H9 (cell line): Measurements from ENCODE around the gene TUBG1. TPM values are rescaled to one million over a fixed set of nuclear protein-coding genes. Genes with fewer than 3 reads are reported as not detected.

Experiments
- DNase-seq: peaks from one replicate; pipeline ENCODE4 v3.0.0-alpha.2; 2017
- H2AFZ ChIP-seq: one replicate; pipeline ENCODE4 v1.6.1; 2013; ENCODE audit warnings: mild to moderate bottlenecking, low read length, control low read depth, moderate library complexity
- H2AK5ac ChIP-seq: 2 replicates; pipeline ENCODE4 v1.6.1; 2013; ENCODE audit warnings: low read length, control low read depth, mixed read lengths; ENCODE audit not compliant: insufficient read length
- H2BK120ac ChIP-seq: one replicate; pipeline ENCODE4 v1.6.1; 2013; ENCODE audit warnings: low read depth, mild to moderate bottlenecking, low read length, control low read depth, inconsistent platforms; ENCODE audit not compliant: poor library complexity, severe bottlenecking
- H2BK12ac ChIP-seq: 2 replicates; pipeline ENCODE4 v1.6.1; 2013; ENCODE audit warnings: low read length, control low read depth, mixed read lengths, low read depth; ENCODE audit not compliant: insufficient read length
- H2BK15ac ChIP-seq: 2 replicates; pipeline ENCODE4 v1.6.1; 2013; ENCODE audit warnings: low read depth, low read length, control low read depth
- H2BK20ac ChIP-seq: one replicate; pipeline ENCODE4 v1.6.1; 2013; ENCODE audit warnings: low read depth, mild to moderate bottlenecking, low read length, control low read depth, inconsistent platforms; ENCODE audit not compliant: poor library complexity, severe bottlenecking
- H2BK5ac ChIP-seq: 2 replicates; pipeline ENCODE4 v1.6.1; 2013; ENCODE audit warnings: low read length, control low read depth, mixed read lengths; ENCODE audit not compliant: insufficient read length
- H3K14ac ChIP-seq: 2 replicates; pipeline ENCODE4 v1.6.1; 2013; ENCODE audit warnings: low read length, control low read depth; ENCODE audit not compliant: insufficient read depth
- H3K18ac ChIP-seq: 2 replicates; pipeline ENCODE4 v1.6.1; 2013; ENCODE audit warnings: low read depth, mild to moderate bottlenecking, mixed read lengths, low read length, control low read depth; ENCODE audit not compliant: insufficient read length
- H3K23ac ChIP-seq: 2 replicates; pipeline ENCODE4 v1.6.1; 2013; ENCODE audit warnings: low read length, control low read depth, mixed read lengths, low read depth; ENCODE audit not compliant: insufficient read length
- H3K23me2 ChIP-seq: 2 replicates; pipeline ENCODE4 v1.6.1; 2013; ENCODE audit warnings: low read depth, mild to moderate bottlenecking, mixed read lengths, low read length, control low read depth; ENCODE audit not compliant: insufficient read length, poor library complexity, severe bottlenecking
- H3K27ac ChIP-seq: 2 replicates; pipeline ENCODE4 v1.5.1; 2013; ENCODE audit warnings: low read length, control low read depth, mixed read lengths, low read depth; ENCODE audit not compliant: insufficient read length
- H3K27me3 ChIP-seq: 2 replicates; pipeline ENCODE4 v1.6.1; 2013; ENCODE audit warnings: low read length, control low read depth, inconsistent platforms; ENCODE audit not compliant: insufficient read depth
- H3K4ac ChIP-seq: 2 replicates; pipeline ENCODE4 v1.6.1; 2013; ENCODE audit warnings: low read depth, mild to moderate bottlenecking, control low read depth, inconsistent platforms, low read length, moderate library complexity
- H3K4me1 ChIP-seq: 2 replicates; pipeline ENCODE4 v1.6.1; 2013; ENCODE audit warnings: low read length, control low read depth, inconsistent platforms; ENCODE audit not compliant: insufficient read depth
- H3K4me2 ChIP-seq: 2 replicates; pipeline ENCODE4 v1.6.1; 2013; ENCODE audit warnings: low read length, control low read depth, mixed read lengths; ENCODE audit not compliant: insufficient read length, insufficient read depth
- H3K56ac ChIP-seq: 2 replicates; pipeline ENCODE4 v1.6.1; 2013; ENCODE audit warnings: low read depth, mild to moderate bottlenecking, mixed read lengths, low read length, control low read depth; ENCODE audit not compliant: insufficient read length
- H3K79me1 ChIP-seq: 2 replicates; pipeline ENCODE4 v1.6.1; 2013; ENCODE audit warnings: low read depth, mild to moderate bottlenecking, moderate library complexity, low read length, control low read depth, inconsistent platforms; ENCODE audit not compliant: insufficient read depth, poor library complexity, severe bottlenecking
- H3K79me2 ChIP-seq: 2 replicates; pipeline ENCODE4 v1.6.1; 2013; ENCODE audit warnings: low read length, control low read depth, inconsistent platforms; ENCODE audit not compliant: insufficient read depth
- H3K9ac ChIP-seq: 2 replicates; pipeline ENCODE4 v1.6.1; 2013; ENCODE audit warnings: low read length, control low read depth, mixed read lengths; ENCODE audit not compliant: insufficient read length; ENCODE audit errors: extremely low read depth
- H3K9me3 ChIP-seq: one replicate; pipeline ENCODE4 v1.6.1; 2013; ENCODE audit warnings: low read depth, low read length, inconsistent platforms; ENCODE audit not compliant: control insufficient read depth
- H3T11ph ChIP-seq: one replicate; pipeline ENCODE4 v1.6.1; 2013; ENCODE audit warnings: mild to moderate bottlenecking, low read length, control low read depth, inconsistent platforms
- H4K20me1 ChIP-seq: one replicate; pipeline ENCODE4 v1.6.1; 2013; ENCODE audit not compliant: control insufficient read depth, insufficient read length, insufficient read depth
- H4K5ac ChIP-seq: 2 replicates; pipeline ENCODE4 v1.6.1; 2013; ENCODE audit warnings: low read depth, mild to moderate bottlenecking, mixed read lengths, low read length, control low read depth; ENCODE audit not compliant: insufficient read length
- H4K8ac ChIP-seq: replicated peaks from 2 replicates; pipeline ENCODE4 v1.6.1; 2013; ENCODE audit warnings: low read length, control low read depth, mixed read lengths, low read depth; ENCODE audit not compliant: insufficient read length
- H4K91ac ChIP-seq: 2 replicates; pipeline ENCODE4 v1.6.1; 2013; ENCODE audit warnings: low read depth, mild to moderate bottlenecking, moderate library complexity, mixed read lengths, low read length, control low read depth; ENCODE audit not compliant: insufficient read length
- H3K27ac Mint-ChIP-seq, 3 experiments: 2 replicates in 2 of 3; 3 replicates in 1 of 3; pipeline ENCODE4 v1.8.0; 2020 to 2021; ENCODE audit warnings: mixed read lengths in 3 of 3, mild to moderate bottlenecking in 1 of 3, moderate library complexity in 1 of 3
- H3K27me3 Mint-ChIP-seq: 2 replicates; pipeline ENCODE4 v1.8.0; 2021; ENCODE audit warnings: low read depth, mild to moderate bottlenecking, moderate library complexity, mixed read lengths
- H3K36me3 Mint-ChIP-seq, 3 experiments: 2 replicates in 2 of 3; 3 replicates in 1 of 3; pipeline ENCODE4 v1.8.0; 2020 to 2021; ENCODE audit warnings: low read depth in 3 of 3, mixed read lengths in 3 of 3; ENCODE audit not compliant: insufficient read depth in 1 of 3
- H3K4me1 Mint-ChIP-seq, 2 experiments: 2 replicates each; pipeline ENCODE4 v1.8.0; 2020; ENCODE audit warnings: mixed read lengths in 2 of 2
- H3K4me3 Mint-ChIP-seq, 2 experiments: 2 replicates in 1 of 2; 3 replicates in 1 of 2; pipeline ENCODE4 v1.8.0; 2020 to 2021; ENCODE audit warnings: mild to moderate bottlenecking in 2 of 2, mixed read lengths in 2 of 2, moderate library complexity in 1 of 2
- H3K9me3 Mint-ChIP-seq, 2 experiments: 2 replicates in 1 of 2; 3 replicates in 1 of 2; pipeline ENCODE4 v1.8.0; 2020; ENCODE audit warnings: mild to moderate bottlenecking in 2 of 2, mixed read lengths in 2 of 2, moderate library complexity in 1 of 2
- CTCF ChIP-seq: fragments of 200-600 bp; sonication (generic); conservative IDR thresholded peaks from 3 replicates; pipeline ENCODE4 v1.8.0; 2021; ENCODE audit warnings: antibody characterized with exemption, mild to moderate bottlenecking
- WGBS: extraction: QIAGEN DNeasy Blood & Tissue Kit; methylation state at CpG from one replicate; pipeline ENCODE4 v1.1.7; 2013; ENCODE audit warnings: missing lambda C conversion rate, low lambda C conversion rate, mixed read lengths; ENCODE audit not compliant: insufficient read length; ENCODE audit errors: extremely low coverage; 5-methylcytosine and 5-hydroxymethylcytosine counted together
- total RNA-seq: library from RNA; stranded (reverse); gene quantifications from 2 replicates; pipeline ENCODE4 v1.2.1, GENCODE V29; 2021

The TUBG1 gene
- total RNA-seq, 1 experiment from 2014 or later = 122 TPM

GRCh38 chr17:42566883-42567573 is 42.5 kb upstream of the TUBG1 start, which contains the start of gene MLX:
Gene MLX (plus strand): TSS chr17:42567100. CDS start chr17:42567125, 25 bp downstream.
- Histone ChIP-seq H3K27me3 (no peaks in the 10 kb centered on the region), H2AK5ac (no peak within 1 kb of the TSS), H3K27ac (no peak within 1 kb of the TSS), H4K20me1 (no peaks in the 10 kb centered on the region), H2BK15ac (no peak within 1 kb of the TSS), H2AFZ (no peak within 1 kb of the TSS), H3K23me2 (peaks cover 16% of the 10 kb centered on the region), H3K4me1 (peaks cover 2% of the 10 kb centered on the region; the same call in 1 of the 2 replicates), H3K56ac (no peak within 1 kb of the TSS), H2BK120ac (no peak within 1 kb of the TSS), H4K91ac (no peak within 1 kb of the TSS), H3K79me1 (peaks cover 4% of the 10 kb centered on the region), H3T11ph (no peak within 1 kb of the TSS), H4K5ac (no peak within 1 kb of the TSS), H3K9me3 (no peaks in the 10 kb centered on the region), H3K79me2 (peaks cover 7% of the 10 kb centered on the region; the same call in 1 of the 2 replicates), H3K18ac (no peak within 1 kb of the TSS), H4K8ac (no peak within 1 kb of the TSS), H3K14ac (no peak within 1 kb of the TSS; the same call in 1 of the 2 replicates), H3K4ac (no peak within 1 kb of the TSS), H3K4me2 (peak within 1 kb of the TSS; percentile 82), H3K9ac (peak within 1 kb of the TSS; percentile 29), H2BK20ac (no peak within 1 kb of the TSS), H2BK5ac (no peak within 1 kb of the TSS), H3K23ac (no peak within 1 kb of the TSS), H2BK12ac (no peak within 1 kb of the TSS)
- Mint-ChIP-seq H3K27ac (peak within 1 kb of the TSS; percentile 86 to 99 (median 87); a peak in 6 of 7 replicates), H3K27me3 (no peaks in the 10 kb centered on the region), H3K9me3 (no peaks in the 10 kb centered on the region), H3K4me1 (peaks cover 17 to 23% of the 10 kb centered on the region in 2 experiments), H3K36me3 (peaks cover 24 to 68% (median 59%) of the 10 kb centered on the region in 3 experiments), H3K4me3 (peak within 1 kb of the TSS; percentile 96 to 97)
- WGBS = no CpG with 5 or more reads among the region's 72 CpGs
- TF ChIP-seq CTCF = no peak; the same call in 2 of the 3 replicates
- DNase-seq = peak; percentile 95
